Measurements from ENCODE around the gene THSD7B. TPM values are rescaled to one million over a fixed set of nuclear protein-coding genes. Genes with fewer than 3 reads are reported as not detected.

The THSD7B gene
- total and polyA plus RNA-seq, 10 of the 15 experiments (the other 5 are each of a cell fraction or from before 2014, with no cell fraction given) = 0.03 to 0.56 (median 0.28) TPM

DNA sequence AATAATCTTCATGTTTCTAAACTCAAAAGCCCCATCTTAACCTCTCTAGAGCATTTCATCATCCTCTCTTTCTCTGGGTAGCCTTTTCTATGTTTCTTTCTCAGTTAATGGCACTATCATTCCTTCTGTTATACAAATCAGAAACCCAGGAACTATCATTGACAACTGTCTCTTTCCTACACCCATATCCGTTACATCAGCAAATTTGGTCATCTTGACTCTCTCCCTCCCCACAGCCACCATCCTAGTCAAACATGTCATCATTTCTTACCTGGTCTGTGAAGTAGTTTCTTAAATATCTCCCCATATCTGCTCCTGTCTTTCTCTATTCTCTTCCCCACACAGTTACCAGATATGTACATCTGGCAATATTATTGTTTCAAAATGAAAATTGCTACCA, 62.8 kb downstream of the THSD7B start (continued):
- TF ChIP-seq, protein P1, sequence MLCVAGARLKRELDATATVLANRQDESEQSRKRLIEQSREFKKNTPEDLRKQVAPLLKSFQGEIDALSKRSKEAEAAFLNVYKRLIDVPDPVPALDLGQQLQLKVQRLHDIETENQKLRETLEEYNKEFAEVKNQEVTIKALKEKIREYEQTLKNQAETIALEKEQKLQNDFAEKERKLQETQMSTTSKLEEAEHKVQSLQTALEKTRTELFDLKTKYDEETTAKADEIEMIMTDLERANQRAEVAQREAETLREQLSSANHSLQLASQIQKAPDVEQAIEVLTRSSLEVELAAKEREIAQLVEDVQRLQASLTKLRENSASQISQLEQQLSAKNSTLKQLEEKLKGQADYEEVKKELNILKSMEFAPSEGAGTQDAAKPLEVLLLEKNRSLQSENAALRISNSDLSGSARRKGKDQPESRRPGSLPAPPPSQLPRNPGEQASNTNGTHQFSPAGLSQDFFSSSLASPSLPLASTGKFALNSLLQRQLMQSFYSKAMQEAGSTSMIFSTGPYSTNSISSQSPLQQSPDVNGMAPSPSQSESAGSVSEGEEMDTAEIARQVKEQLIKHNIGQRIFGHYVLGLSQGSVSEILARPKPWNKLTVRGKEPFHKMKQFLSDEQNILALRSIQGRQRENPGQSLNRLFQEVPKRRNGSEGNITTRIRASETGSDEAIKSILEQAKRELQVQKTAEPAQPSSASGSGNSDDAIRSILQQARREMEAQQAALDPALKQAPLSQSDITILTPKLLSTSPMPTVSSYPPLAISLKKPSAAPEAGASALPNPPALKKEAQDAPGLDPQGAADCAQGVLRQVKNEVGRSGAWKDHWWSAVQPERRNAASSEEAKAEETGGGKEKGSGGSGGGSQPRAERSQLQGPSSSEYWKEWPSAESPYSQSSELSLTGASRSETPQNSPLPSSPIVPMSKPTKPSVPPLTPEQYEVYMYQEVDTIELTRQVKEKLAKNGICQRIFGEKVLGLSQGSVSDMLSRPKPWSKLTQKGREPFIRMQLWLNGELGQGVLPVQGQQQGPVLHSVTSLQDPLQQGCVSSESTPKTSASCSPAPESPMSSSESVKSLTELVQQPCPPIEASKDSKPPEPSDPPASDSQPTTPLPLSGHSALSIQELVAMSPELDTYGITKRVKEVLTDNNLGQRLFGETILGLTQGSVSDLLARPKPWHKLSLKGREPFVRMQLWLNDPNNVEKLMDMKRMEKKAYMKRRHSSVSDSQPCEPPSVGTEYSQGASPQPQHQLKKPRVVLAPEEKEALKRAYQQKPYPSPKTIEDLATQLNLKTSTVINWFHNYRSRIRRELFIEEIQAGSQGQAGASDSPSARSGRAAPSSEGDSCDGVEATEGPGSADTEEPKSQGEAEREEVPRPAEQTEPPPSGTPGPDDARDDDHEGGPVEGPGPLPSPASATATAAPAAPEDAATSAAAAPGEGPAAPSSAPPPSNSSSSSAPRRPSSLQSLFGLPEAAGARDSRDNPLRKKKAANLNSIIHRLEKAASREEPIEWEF (IDR thresholded peaks at IDR 0.05; ENCODE audit: insufficient replicate concordance, low read depth, low read length) = no peak
- TF ChIP-seq, protein P2, sequence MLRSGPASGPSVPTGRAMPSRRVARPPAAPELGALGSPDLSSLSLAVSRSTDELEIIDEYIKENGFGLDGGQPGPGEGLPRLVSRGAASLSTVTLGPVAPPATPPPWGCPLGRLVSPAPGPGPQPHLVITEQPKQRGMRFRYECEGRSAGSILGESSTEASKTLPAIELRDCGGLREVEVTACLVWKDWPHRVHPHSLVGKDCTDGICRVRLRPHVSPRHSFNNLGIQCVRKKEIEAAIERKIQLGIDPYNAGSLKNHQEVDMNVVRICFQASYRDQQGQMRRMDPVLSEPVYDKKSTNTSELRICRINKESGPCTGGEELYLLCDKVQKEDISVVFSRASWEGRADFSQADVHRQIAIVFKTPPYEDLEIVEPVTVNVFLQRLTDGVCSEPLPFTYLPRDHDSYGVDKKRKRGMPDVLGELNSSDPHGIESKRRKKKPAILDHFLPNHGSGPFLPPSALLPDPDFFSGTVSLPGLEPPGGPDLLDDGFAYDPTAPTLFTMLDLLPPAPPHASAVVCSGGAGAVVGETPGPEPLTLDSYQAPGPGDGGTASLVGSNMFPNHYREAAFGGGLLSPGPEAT (IDR thresholded peaks at IDR 0.05; ENCODE audit: low read depth) = no peak
- TF ChIP-seq STAT3 (IDR thresholded peaks at IDR 0.05; ENCODE audit: low read depth, low read length) (no peak), RELA (IDR thresholded peaks at IDR 0.05; ENCODE audit: borderline replicate concordance, partially characterized antibody) (no peak)
- TF ChIP-seq, protein P3, sequence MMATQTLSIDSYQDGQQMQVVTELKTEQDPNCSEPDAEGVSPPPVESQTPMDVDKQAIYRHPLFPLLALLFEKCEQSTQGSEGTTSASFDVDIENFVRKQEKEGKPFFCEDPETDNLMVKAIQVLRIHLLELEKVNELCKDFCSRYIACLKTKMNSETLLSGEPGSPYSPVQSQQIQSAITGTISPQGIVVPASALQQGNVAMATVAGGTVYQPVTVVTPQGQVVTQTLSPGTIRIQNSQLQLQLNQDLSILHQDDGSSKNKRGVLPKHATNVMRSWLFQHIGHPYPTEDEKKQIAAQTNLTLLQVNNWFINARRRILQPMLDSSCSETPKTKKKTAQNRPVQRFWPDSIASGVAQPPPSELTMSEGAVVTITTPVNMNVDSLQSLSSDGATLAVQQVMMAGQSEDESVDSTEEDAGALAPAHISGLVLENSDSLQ (IDR thresholded peaks at IDR 0.05) = no peak
